Endothelial cell of umbilical vein (primary cell): Measurements from ENCODE around the gene RWDD2A. TPM values are rescaled to one million over a fixed set of nuclear protein-coding genes. Genes with fewer than 3 reads are reported as not detected.

ENCODE experiments used
- BruUV-seq: library from RNA; stranded (reverse); fragments of 400-500 nt; replicated peaks from 2 replicates; lab custom pipeline; 2021; lab: Mats Ljungman, UMichigan
- CTCF ChIA-PET: fragments of 300-600, 350-600 bp; sonication (Branson Sonifier 250); formaldehyde crosslinking; loops from one replicate; lab custom pipeline; 2021; ENCODE audit warnings: antibody characterized with exemption, inconsistent platforms; lab: Charles Lee
- POLR2A ChIA-PET: fragments of 300-600, 350-600 bp; sonication (Branson Sonifier 250); formaldehyde crosslinking; loops from one replicate; lab custom pipeline; 2021; ENCODE audit warnings: antibody characterized with exemption, inconsistent platforms; lab: Charles Lee
- DNase-seq: peaks from one replicate; pipeline ENCODE4 v3.0.0-alpha.2; 2011; ENCODE audit warnings: low read depth, low spot score
- FAIRE-seq: peaks from 2 replicates; lab custom pipeline; 2011; peaks lifted over from hg19 to GRCh38; lab: Jason Lieb, UNC
- H2AFZ ChIP-seq: 2 replicates; pipeline ENCODE4 v1.6.0; 2012; ENCODE audit warnings: low read depth, low read length, control low read depth, inconsistent platforms
- H3K27ac ChIP-seq: 2 replicates; pipeline ENCODE4 v1.5.1; 2011; ENCODE audit warnings: low read depth, mild to moderate bottlenecking, control low read depth, low read length, moderate library complexity; ENCODE audit not compliant: insufficient read depth
- H3K27me3 ChIP-seq, 2 experiments: 2 replicates each; pipeline versions ENCODE4 v1.6.0 to v1.6.1; 2011; ENCODE audit warnings: low read length in 2 of 2, mixed read lengths in 1 of 2; ENCODE audit not compliant: control insufficient read depth in 2 of 2, insufficient read depth in 2 of 2
- H3K36me3 ChIP-seq, 2 experiments: 2 replicates in 1 of 2; 3 replicates in 1 of 2; pipeline ENCODE4 v1.5.1; 2011; ENCODE audit warnings: low read length in 2 of 2, mild to moderate bottlenecking in 1 of 2, moderate library complexity in 1 of 2; ENCODE audit not compliant: control insufficient read depth in 2 of 2, insufficient read depth in 2 of 2; ENCODE audit errors: extremely low read depth in 1 of 2
- H3K4me1 ChIP-seq: 3 replicates; pipeline ENCODE4 v1.5.1; 2011; ENCODE audit warnings: mild to moderate bottlenecking, low read length; ENCODE audit not compliant: control insufficient read depth, insufficient read depth; ENCODE audit errors: extremely low read depth
- H3K4me2 ChIP-seq: 2 replicates; pipeline ENCODE4 v1.6.1; 2011; ENCODE audit warnings: low read length, control low read depth, mixed read lengths; ENCODE audit not compliant: insufficient read depth
- H3K4me3 ChIP-seq, 3 experiments: fragments of 200-600 bp in 1 of 3; sonication (generic), shearing (Covaris generic) in 1 of 3; replicated peaks in 1 of 3; 2 replicates each; pipeline ENCODE4 v1.5.1; 2011 to 2016; ENCODE audit warnings: control low read depth in 3 of 3, low read length in 3 of 3, mild to moderate bottlenecking in 2 of 3, inconsistent platforms in 1 of 3, low read depth in 1 of 3, moderate library complexity in 1 of 3; ENCODE audit not compliant: insufficient read depth in 1 of 3
- H3K79me2 ChIP-seq: 2 replicates; pipeline ENCODE4 v1.6.0; 2012; ENCODE audit warnings: low read length, inconsistent platforms; ENCODE audit not compliant: control insufficient read depth, insufficient read depth
- H3K9ac ChIP-seq: replicated peaks from 2 replicates; pipeline ENCODE3; 2011; ENCODE audit warnings: low read length, control low read depth; ENCODE audit not compliant: insufficient read depth; ENCODE audit errors: extremely low read depth
- H3K9me1 ChIP-seq: replicated peaks from 3 replicates; pipeline ENCODE4 v1.6.0; 2011; ENCODE audit warnings: mild to moderate bottlenecking, low read length; ENCODE audit not compliant: control insufficient read depth, insufficient read depth; ENCODE audit errors: extremely low read depth
- H3K9me3 ChIP-seq: replicated peaks from 2 replicates; pipeline ENCODE4 v1.5.1; 2012; ENCODE audit warnings: low read length, inconsistent platforms; ENCODE audit not compliant: control insufficient read depth, insufficient read depth
- H4K20me1 ChIP-seq: replicated peaks from 2 replicates; pipeline ENCODE3; 2011; ENCODE audit warnings: mild to moderate bottlenecking, low read length; ENCODE audit not compliant: control insufficient read depth, insufficient read depth; ENCODE audit errors: extremely low read depth
- CTCF ChIP-seq, 2 donors: IDR thresholded peaks; 1 replicate in 1 of 2; 2 replicates in 1 of 2; pipeline ENCODE4 v1.5.1; 2011; ENCODE audit warnings: low read length in 2 of 2, mild to moderate bottlenecking in 2 of 2, moderate library complexity in 2 of 2, control low read depth in 1 of 2, inconsistent platforms in 1 of 2, low read depth in 1 of 2; ENCODE audit not compliant: insufficient read depth in 1 of 2; ENCODE audit errors: extremely low read depth in 1 of 2
- EZH2 ChIP-seq: IDR thresholded peaks from 2 replicates; pipeline ENCODE4 v1.6.1; 2012; ENCODE audit warnings: borderline replicate concordance, low read depth, mild to moderate bottlenecking, moderate library complexity, low read length, inconsistent platforms; ENCODE audit not compliant: severe bottlenecking
- FOS ChIP-seq: IDR thresholded peaks from 2 replicates; pipeline ENCODE4 v1.6.1; 2011; ENCODE audit warnings: mild to moderate bottlenecking, low read length, moderate library complexity, borderline replicate concordance; ENCODE audit not compliant: insufficient read depth
- GATA2 ChIP-seq: IDR thresholded peaks from 2 replicates; pipeline ENCODE4 v1.7.0; 2011; ENCODE audit warnings: low read depth, mild to moderate bottlenecking, moderate library complexity, mixed read lengths, low read length; ENCODE audit not compliant: insufficient read length, insufficient read depth
- JUN ChIP-seq: IDR thresholded peaks from 2 replicates; pipeline ENCODE4 v1.6.1; 2011; ENCODE audit warnings: borderline replicate concordance, low read depth; ENCODE audit not compliant: insufficient read length, insufficient read depth
- MAX ChIP-seq: IDR thresholded peaks from 2 replicates; pipeline ENCODE4 v1.6.1; 2011; ENCODE audit not compliant: insufficient read depth, insufficient read length
- MYC ChIP-seq: IDR thresholded peaks from one replicate; pipeline ENCODE4 v1.6.1; 2011; ENCODE audit warnings: mild to moderate bottlenecking, low read depth, low read length
- POLR2A ChIP-seq: IDR thresholded peaks from 2 replicates; pipeline ENCODE4 v1.6.1; 2012; ENCODE audit warnings: low read depth, mild to moderate bottlenecking, control low read depth, low read length
- POLR2AphosphoS5 ChIP-seq: IDR thresholded peaks from 2 replicates; pipeline ENCODE4 v1.6.1; 2012; ENCODE audit warnings: low read depth, mild to moderate bottlenecking, control low read depth, low read length, moderate library complexity; ENCODE audit not compliant: insufficient read depth
- dilution Hi-C: fragments of 300-500 bp; cut with MboI; formaldehyde crosslinking; loops from one replicate; pipeline ENCODE4 v1.15.0; 2019; ENCODE audit warnings: low sequenced_read_pairs; ENCODE audit not compliant: extremely low pct_ligation_motif_present
- intact Hi-C: fragments of 100-400 bp; cut with micrococcal nuclease; formaldehyde crosslinking; loops from one replicate; pipeline ENCODE4 v1.10.0; 2022
- polyA plus RNA-seq, 4 experiments: library from polyadenylated mRNA; depleted of rRNA in 3 of 4; stranded (reverse) in 3 of 4; unstranded in 1 of 4; fragments of >200 nt; gene quantifications; 2 replicates each; pipeline versions ENCODE4 v1.2.1 to v1.2.3, GENCODE V29; 2011 to 2012; ENCODE audit warnings: missing spikeins in 1 of 4
- total RNA-seq: library from RNA; stranded (reverse); gene quantifications from 2 replicates; pipeline ENCODE4 v1.2.3, GENCODE V29; 2021

The RWDD2A gene
- total and polyA plus RNA-seq, 2 donors (not counting 3 experiments of a cell fraction or from before 2014, with no cell fraction given): 3.2 to 4.5 TPM

- Histone ChIP-seq H3K9me1 (no peaks in the 10 kb centered on the region), H3K4me1 (peaks cover 10% of the 10 kb centered on the region), H3K9me3 (no peaks in the 10 kb centered on the region), H2AFZ (no peak overlapping the region), H3K4me2 (no peak overlapping the region), H3K27ac (no peak overlapping the region), H4K20me1 (peaks cover 2% of the 10 kb centered on the region), H3K79me2 (peaks cover 42% of the 10 kb centered on the region), H3K4me3 (no peak overlapping the region), H3K27me3 (no peaks in the 10 kb centered on the region), H3K36me3 (peaks cover 0 to 27% of the 10 kb centered on the region in 2 experiments), H3K9ac (no peak overlapping the region)
- no peak for DNase-seq
- TF ChIP-seq MYC (no peak), POLR2A (no peak), MAX (no peak), GATA2 (no peak), FOS (no peak)
- ChIA-PET POLR2A (no interaction called here), CTCF (interaction anchor here (0.8 to 5.1 kb wide), 8 partner anchors 9 to 348 kb away, joined by 3 to 30 read pairs (median 4); partner anchors contain the start of genes DOP1A and UBE3D)
- FAIRE-seq: no peak
- intact Hi-C loops (no loop called here), dilution Hi-C loops (no loop called here)
- BruUV-seq: no TSS peak
Observed at GRCh38 chr6:83188501-83188900, 4.7 kb upstream of the RWDD2A start.

- H4K20me1 ChIP-seq: peaks cover 2% of the 10 kb centered on the region
- H3K36me3 ChIP-seq: peaks cover 0 to 23% of the 10 kb centered on the region in 2 experiments
- ChIA-PET POLR2A (no interaction called here), CTCF (interaction anchor here (1.2 to 5.1 kb wide), 4 partner anchors 25 to 346 kb away, joined by 3 to 30 read pairs (median 6); partner anchors contain the start of genes DOP1A and UBE3D)
- H3K9ac ChIP-seq: no peak overlapping the region
- TF ChIP-seq GATA2 (no peak), MYC (no peak), JUN (no peak), FOS (no peak), POLR2AphosphoS5 (no peak), MAX (no peak), EZH2 (no peak), CTCF (IDR thresholded peaks at IDR 0.05; ENCODE audit: extremely low read depth in 1 of 2, insufficient read depth in 1 of 2, low read depth in 1 of 2, low read length in 2 of 2) (no peak)
- DNase-seq: no peak
- H3K9me1 ChIP-seq: no peaks in the 10 kb centered on the region
- H3K27ac ChIP-seq: no peak overlapping the region
- H3K79me2 ChIP-seq: peaks cover 42% of the 10 kb centered on the region
- intact Hi-C loops (loop anchor here (10.0 kb wide), 2 partner anchors 826 to 946 kb away; partner anchors contain the start of genes IBTK and TPBG), dilution Hi-C loops (no loop called here)
- no peaks in the 10 kb centered on the region for H3K27me3 ChIP-seq
- no peaks in the 10 kb centered on the region for H3K9me3 ChIP-seq
- H3K4me2 ChIP-seq: peak overlapping the region; percentile 8
- no peak for FAIRE-seq
- BruUV-seq: no TSS peak
- no peak overlapping the region for H3K4me3 ChIP-seq
- H2AFZ ChIP-seq: no peak overlapping the region
- H3K4me1 ChIP-seq: peaks cover 16% of the 10 kb centered on the region
Observed at GRCh38 chr6:83190626-83191025, 2.5 kb upstream of the RWDD2A start.
